Measurements from ENCODE around the gene MAP1B.

- TF ChIP-seq CTCF (IDR thresholded peaks at IDR 0.05 in 4 of 5, conservative IDR thresholded peaks at IDR 0.05 in 1 of 5), result no peak
- no peak for TF ChIP-seq POLR2A (IDR thresholded peaks at IDR 0.05)
Measured at GRCh38 chr5:72109625-72110024, 2.4 kb downstream of the MAP1B start.
